ENCODE results near the gene UVRAG. TPM values are rescaled to one million over a fixed set of nuclear protein-coding genes. Genes with fewer than 3 reads are reported as not detected.

UVRAG gene
- total RNA-seq, 1 experiment from 2014 or later, result 29.5 TPM

GRCh38 chr11:76174330-76174729 is 359.3 kb downstream of the UVRAG start:
- H3K36me3 ChIP-seq (ENCODE audit: control insufficient read depth, insufficient read depth, low read length), result no peaks in the 10 kb centered on the region
- H3K9me3 ChIP-seq (ENCODE audit: control insufficient read depth, insufficient read depth, low read depth, low read length), result no peaks in the 10 kb centered on the region
- no peak for TF ChIP-seq SIN3A (IDR thresholded peaks at IDR 0.05; ENCODE audit: borderline replicate concordance, insufficient read depth, low read depth, low read length)
- TF ChIP-seq REST (IDR thresholded peaks at IDR 0.05; ENCODE audit: insufficient read depth in 1 of 2, low read depth in 2 of 2, low read length in 1 of 2), result no peak
- intact Hi-C loops (cut with micrococcal nuclease; ENCODE audit: unreplicated experiment), result no loop called here
- ATAC-seq (no peak), DNase-seq (ENCODE audit: low read depth, low spot score) (no peak)
- no peaks in the 10 kb centered on the region for H3K4me1 ChIP-seq (ENCODE audit: control insufficient read depth, insufficient read depth, low read length)
- no TSS peak for BruUV-seq (replicated peaks)
- ChIA-PET POLR2A (no interaction called here), CTCF (interaction anchor here (0.5 kb wide), 1 partner anchor 201 kb away, joined by 3 read pairs; no protein-coding TSS in a partner anchor)
- no peaks in the 10 kb centered on the region for H3K27me3 ChIP-seq (ENCODE audit: control insufficient read depth, insufficient read depth, low read length)
- H3K27ac ChIP-seq (ENCODE audit: low read length), result no peak overlapping the region
- in situ Hi-C loops (cut with HindIII; ENCODE audit: low pct_unique_long_range_greater_than_20kb, low sequenced_read_pairs), result no loop called here
- no peak overlapping the region for H3K4me3 ChIP-seq (ENCODE audit: low read depth in 2 of 2, low read length in 2 of 2)

GRCh38 chr11:76175783-76176182 is 360.8 kb downstream of the UVRAG start:
- H3K4me1 ChIP-seq (ENCODE audit: control insufficient read depth, insufficient read depth, low read length), result no peaks in the 10 kb centered on the region
- intact Hi-C loops (cut with micrococcal nuclease; ENCODE audit: unreplicated experiment) (no loop called here), in situ Hi-C loops (cut with HindIII; ENCODE audit: low pct_unique_long_range_greater_than_20kb, low sequenced_read_pairs) (no loop called here)
- no peaks in the 10 kb centered on the region for H3K9me3 ChIP-seq (ENCODE audit: control insufficient read depth, insufficient read depth, low read depth, low read length)
- BruUV-seq (replicated peaks), result no TSS peak
- ChIA-PET POLR2A (no interaction called here), CTCF (no interaction called here)
- H3K27me3 ChIP-seq (ENCODE audit: control insufficient read depth, insufficient read depth, low read length), result no peaks in the 10 kb centered on the region
- DNase-seq (ENCODE audit: low read depth, low spot score) (no peak), ATAC-seq (no peak)
- TF ChIP-seq POLR2AphosphoS5 (IDR thresholded peaks at IDR 0.05; ENCODE audit: low read depth, low read length) (no peak), REST (IDR thresholded peaks at IDR 0.05; ENCODE audit: insufficient read depth in 1 of 2, low read depth in 2 of 2, low read length in 1 of 2) (no peak), TCF7L2 (IDR thresholded peaks at IDR 0.05; ENCODE audit: low read depth, low read length) (no peak), SIN3A (IDR thresholded peaks at IDR 0.05; ENCODE audit: borderline replicate concordance, insufficient read depth, low read depth, low read length) (no peak), CTCF (IDR thresholded peaks at IDR 0.05) (no peak)
- no peaks in the 10 kb centered on the region for H3K36me3 ChIP-seq (ENCODE audit: control insufficient read depth, insufficient read depth, low read length)
- no peak overlapping the region for H3K27ac ChIP-seq (ENCODE audit: low read length)
- H3K4me3 ChIP-seq (ENCODE audit: low read depth in 2 of 2, low read length in 2 of 2), result no peak overlapping the region

All from Panc1 (cell line).